Karpas-422 (cell line): ENCODE data around the gene C11orf68. TPM values are rescaled to one million over a fixed set of nuclear protein-coding genes. Genes with fewer than 3 reads are reported as not detected.

ENCODE experiments used
- DNase-seq: peaks from one replicate; pipeline ENCODE4 v3.0.0-alpha.2; 2015
- H2AFZ ChIP-seq: fragments of 200-600 bp; sonication (generic); 2 replicates; pipeline ENCODE4 v1.6.1; 2014; ENCODE audit warnings: antibody characterized with exemption, low read length, mixed read lengths
- H3K27ac ChIP-seq: fragments of 200-600 bp; sonication (generic); 2 replicates; pipeline ENCODE4 v1.5.1; 2014; ENCODE audit warnings: mild to moderate bottlenecking, low read length, moderate library complexity
- H3K27me3 ChIP-seq: fragments of 200-600 bp; sonication (generic); 2 replicates; pipeline ENCODE4 v1.6.1; 2014; ENCODE audit warnings: low read length, mixed read lengths
- H3K36me3 ChIP-seq: fragments of 200-600 bp; sonication (generic); 2 replicates; pipeline ENCODE4 v1.6.1; 2014; ENCODE audit warnings: low read length, mixed read lengths; ENCODE audit not compliant: insufficient read depth
- H3K4me1 ChIP-seq: fragments of 200-600 bp; sonication (generic); 2 replicates; pipeline ENCODE4 v1.6.1; 2014; ENCODE audit warnings: mild to moderate bottlenecking, low read length, mixed read lengths
- H3K4me2 ChIP-seq: fragments of 200-600 bp; sonication (generic); 2 replicates; pipeline ENCODE4 v1.6.1; 2014; ENCODE audit warnings: low read length, low read depth, mild to moderate bottlenecking; ENCODE audit not compliant: poor library complexity, severe bottlenecking
- H3K4me3 ChIP-seq: fragments of 200-600 bp; sonication (generic); 2 replicates; pipeline ENCODE4 v1.5.1; 2014; ENCODE audit warnings: mild to moderate bottlenecking, antibody characterized with exemption, low read length, mixed read lengths
- H3K79me2 ChIP-seq: fragments of 200-600 bp; sonication (generic); 2 replicates; pipeline ENCODE4 v1.6.1; 2014; ENCODE audit warnings: mild to moderate bottlenecking, low read length, mixed read lengths
- H3K9ac ChIP-seq: fragments of 200-600 bp; sonication (generic); 2 replicates; pipeline ENCODE4 v1.6.0; 2014; ENCODE audit warnings: low read length
- H3K9me2 ChIP-seq: fragments of 200-600 bp; sonication (generic), shearing (Covaris generic); replicated peaks from 2 replicates; pipeline ENCODE4 v1.6.0; 2014; ENCODE audit warnings: mild to moderate bottlenecking, low read length, moderate library complexity; ENCODE audit not compliant: insufficient read depth
- H3K9me3 ChIP-seq: fragments of 300-700, 200-600 bp; sonication (generic); 2 replicates; pipeline ENCODE4 v1.6.1; 2014; ENCODE audit warnings: low read length, mixed read lengths
- H4K20me1 ChIP-seq: fragments of 200-600 bp; sonication (generic); 2 replicates; pipeline ENCODE4 v1.6.1; 2014; ENCODE audit warnings: mild to moderate bottlenecking, antibody characterized with exemption, low read length, low read depth; ENCODE audit not compliant: insufficient read depth
- total RNA-seq: library from RNA; depleted of rRNA; stranded (reverse); fragments of >200 nt; shearing (Covaris generic); gene quantifications from 2 replicates; pipeline ENCODE4 v1.2.3, GENCODE V29; 2014; ENCODE audit warnings: low replicate concordance; rRNA removed

The C11orf68 gene
- total RNA-seq: 7.3 and 11.0 TPM in 2 replicates

- Histone ChIP-seq H3K4me3 (peak within 1 kb of the TSS; percentile 99), H3K9me3 (no peaks in the 10 kb centered on the region), H3K27ac (0 out of 2 replicates have a peak within 1 kb of the TSS, but pooled peaks have one; percentile 42), H3K79me2 (peaks cover 9% of the 10 kb centered on the region; the same call in 1 of the 2 replicates), H3K36me3 (no peaks in the 10 kb centered on the region), H3K27me3 (no peaks in the 10 kb centered on the region), H3K4me2 (peak within 1 kb of the TSS; percentile 84), H3K4me1 (peaks cover 20% of the 10 kb centered on the region), H3K9me2 (no peaks in the 10 kb centered on the region), H3K9ac (peak within 1 kb of the TSS; percentile 92), H4K20me1 (no peaks in the 10 kb centered on the region), H2AFZ (peak within 1 kb of the TSS; percentile 90)
- DNase-seq: peak; percentile 70
Observed at GRCh38 chr11:65918211-65919140, at the start of gene C11orf68. C11orf68 (minus strand) TSS chr11:65919062; CDS start chr11:65919031, 31 bp downstream.

- no peak overlapping the region for H3K9ac ChIP-seq
- H3K79me2 ChIP-seq: peaks cover 20% of the 10 kb centered on the region
- peaks cover 9% of the 10 kb centered on the region; the same call in 1 of the 2 replicates for H3K36me3 ChIP-seq
- DNase-seq: no peak
- H3K4me1 ChIP-seq: peaks cover 9% of the 10 kb centered on the region
- no peaks in the 10 kb centered on the region for H3K27me3 ChIP-seq
- H4K20me1 ChIP-seq: peaks cover 8% of the 10 kb centered on the region
- no peak overlapping the region for H3K27ac ChIP-seq
- no peaks in the 10 kb centered on the region for H3K9me2 ChIP-seq
- no peak overlapping the region for H2AFZ ChIP-seq
- no peaks in the 10 kb centered on the region for H3K9me3 ChIP-seq
- no peak overlapping the region for H3K4me3 ChIP-seq
- no peak overlapping the region for H3K4me2 ChIP-seq
Observed at GRCh38 chr11:65967329-65967934, 48.6 kb upstream of the C11orf68 start.

- no peaks in the 10 kb centered on the region for H3K27me3 ChIP-seq
- no peaks in the 10 kb centered on the region for H3K9me3 ChIP-seq
Observed at GRCh38 chr11:65965986-65966762, 47.3 kb upstream of the C11orf68 start.

GRCh38 chr11:65964906-65965305 lies 46.0 kb upstream of the C11orf68 start:
- Histone ChIP-seq H3K4me1 (peaks cover 19% of the 10 kb centered on the region), H2AFZ (no peak overlapping the region), H3K36me3 (peaks cover 9% of the 10 kb centered on the region; the same call in 1 of the 2 replicates), H3K9ac (no peak overlapping the region), H4K20me1 (peaks cover 12% of the 10 kb centered on the region), H3K9me3 (no peaks in the 10 kb centered on the region), H3K79me2 (peaks cover 29% of the 10 kb centered on the region), H3K27me3 (no peaks in the 10 kb centered on the region), H3K9me2 (no peaks in the 10 kb centered on the region), H3K27ac (no peak overlapping the region), H3K4me3 (no peak overlapping the region), H3K4me2 (no peak overlapping the region)
- no peak for DNase-seq

More at GRCh38 chr11:65965986-65966762, 47.3 kb upstream of the C11orf68 start:
- H2AFZ ChIP-seq: no peak overlapping the region
- H3K79me2 ChIP-seq: peaks cover 29% of the 10 kb centered on the region
- H3K9me2 ChIP-seq: no peaks in the 10 kb centered on the region
- no peak overlapping the region for H3K27ac ChIP-seq
- no peak overlapping the region for H3K4me3 ChIP-seq
- peaks cover 12% of the 10 kb centered on the region for H4K20me1 ChIP-seq
- H3K4me2 ChIP-seq: no peak overlapping the region
- DNase-seq: no peak
- H3K36me3 ChIP-seq: peaks cover 9% of the 10 kb centered on the region; the same call in 1 of the 2 replicates
- H3K9ac ChIP-seq: no peak overlapping the region
- peaks cover 12% of the 10 kb centered on the region for H3K4me1 ChIP-seq

GRCh38 chr11:65962141-65962564 lies 43.3 kb upstream of the C11orf68 start:
- no peak overlapping the region for H3K27ac ChIP-seq
- H3K27me3 ChIP-seq: no peaks in the 10 kb centered on the region
- peak overlapping the region; percentile 99 for H3K4me3 ChIP-seq
- peaks cover 12% of the 10 kb centered on the region for H4K20me1 ChIP-seq
- DNase-seq: no peak
- H3K36me3 ChIP-seq: peaks cover 6% of the 10 kb centered on the region; the same call in 1 of the 2 replicates
- H2AFZ ChIP-seq: no peak overlapping the region
- peaks cover 19% of the 10 kb centered on the region for H3K4me1 ChIP-seq
- H3K9ac ChIP-seq: peak overlapping the region; percentile 100
- no peaks in the 10 kb centered on the region for H3K9me2 ChIP-seq
- peaks cover 29% of the 10 kb centered on the region for H3K79me2 ChIP-seq
- H3K9me3 ChIP-seq: no peaks in the 10 kb centered on the region
- peak overlapping the region; percentile 94 for H3K4me2 ChIP-seq

- Histone ChIP-seq H3K4me3 (peak within 1 kb of the TSS; percentile 99), H3K27ac (peak within 1 kb of the TSS; percentile 57), H3K9me3 (no peaks in the 10 kb centered on the region), H3K4me2 (peak within 1 kb of the TSS; percentile 94), H4K20me1 (peaks cover 12% of the 10 kb centered on the region), H3K9me2 (no peaks in the 10 kb centered on the region), H3K27me3 (no peaks in the 10 kb centered on the region), H3K79me2 (peaks cover 29% of the 10 kb centered on the region), H3K4me1 (peaks cover 19% of the 10 kb centered on the region), H2AFZ (peak within 1 kb of the TSS; percentile 78; the same call in 1 of the 2 replicates), H3K36me3 (peaks cover 6% of the 10 kb centered on the region; the same call in 1 of the 2 replicates), H3K9ac (peak within 1 kb of the TSS; percentile 100)
- DNase-seq: peak; percentile 99
Observed at GRCh38 chr11:65961267-65962140, 42.6 kb upstream of the C11orf68 start, which contains the start of gene SART1. SART1 (plus strand) TSS chr11:65961734; CDS start chr11:65961781, 47 bp downstream.

GRCh38 chr11:65960824-65961266 lies 42.0 kb upstream of the C11orf68 start:
- no peaks in the 10 kb centered on the region for H3K27me3 ChIP-seq
- peaks cover 12% of the 10 kb centered on the region for H4K20me1 ChIP-seq
- H3K9me3 ChIP-seq: no peaks in the 10 kb centered on the region
- no peaks in the 10 kb centered on the region for H3K9me2 ChIP-seq
- peak overlapping the region; percentile 100 for H3K9ac ChIP-seq
- peaks cover 29% of the 10 kb centered on the region for H3K79me2 ChIP-seq
- H2AFZ ChIP-seq: peak overlapping the region; percentile 77; the same call in 1 of the 2 replicates
- peak overlapping the region; percentile 94 for H3K4me2 ChIP-seq
- peaks cover 6% of the 10 kb centered on the region; the same call in 1 of the 2 replicates for H3K36me3 ChIP-seq
- H3K4me1 ChIP-seq: peaks cover 19% of the 10 kb centered on the region
- peak overlapping the region; percentile 99 for H3K4me3 ChIP-seq
- peak overlapping the region; percentile 57 for H3K27ac ChIP-seq
- DNase-seq: no peak
